LNCaP clone FGC (cell line): ENCODE measurements around the gene KLK4.

Source experiments
- DNase-seq: peaks from one replicate; pipeline ENCODE4 v3.0.0-alpha.2; 2011; ENCODE audit warnings: low read depth
- H3K4me3 ChIP-seq: 2 replicates; pipeline ENCODE4 v1.5.1; 2011; ENCODE audit warnings: mild to moderate bottlenecking, low read depth, low read length, control low read depth
- TF ChIP-seq, protein P1 (sequence below): IDR thresholded peaks from 2 replicates; pipeline ENCODE4 v1.5.1; 2012; ENCODE audit warnings: mild to moderate bottlenecking; ENCODE audit not compliant: control insufficient read depth, insufficient read depth; ENCODE audit errors: extremely low read depth

KLK4 gene

GRCh38 chr19:50880241-50880640 is 31.0 kb downstream of the KLK4 start:
- H3K4me3 ChIP-seq, result no peak overlapping the region
- no peak for DNase-seq
- TF ChIP-seq, protein P1, sequence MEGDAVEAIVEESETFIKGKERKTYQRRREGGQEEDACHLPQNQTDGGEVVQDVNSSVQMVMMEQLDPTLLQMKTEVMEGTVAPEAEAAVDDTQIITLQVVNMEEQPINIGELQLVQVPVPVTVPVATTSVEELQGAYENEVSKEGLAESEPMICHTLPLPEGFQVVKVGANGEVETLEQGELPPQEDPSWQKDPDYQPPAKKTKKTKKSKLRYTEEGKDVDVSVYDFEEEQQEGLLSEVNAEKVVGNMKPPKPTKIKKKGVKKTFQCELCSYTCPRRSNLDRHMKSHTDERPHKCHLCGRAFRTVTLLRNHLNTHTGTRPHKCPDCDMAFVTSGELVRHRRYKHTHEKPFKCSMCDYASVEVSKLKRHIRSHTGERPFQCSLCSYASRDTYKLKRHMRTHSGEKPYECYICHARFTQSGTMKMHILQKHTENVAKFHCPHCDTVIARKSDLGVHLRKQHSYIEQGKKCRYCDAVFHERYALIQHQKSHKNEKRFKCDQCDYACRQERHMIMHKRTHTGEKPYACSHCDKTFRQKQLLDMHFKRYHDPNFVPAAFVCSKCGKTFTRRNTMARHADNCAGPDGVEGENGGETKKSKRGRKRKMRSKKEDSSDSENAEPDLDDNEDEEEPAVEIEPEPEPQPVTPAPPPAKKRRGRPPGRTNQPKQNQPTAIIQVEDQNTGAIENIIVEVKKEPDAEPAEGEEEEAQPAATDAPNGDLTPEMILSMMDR, result no peak

- no peak for DNase-seq
- no peak overlapping the region for H3K4me3 ChIP-seq
- TF ChIP-seq, protein P1, result no peak
Observed at GRCh38 chr19:50878851-50879250, 32.3 kb downstream of the KLK4 start.

GRCh38 chr19:50877338-50877737 is 33.9 kb downstream of the KLK4 start:
- no peak for DNase-seq
- TF ChIP-seq, protein P1, result no peak
- H3K4me3 ChIP-seq, result no peak overlapping the region

DNA sequence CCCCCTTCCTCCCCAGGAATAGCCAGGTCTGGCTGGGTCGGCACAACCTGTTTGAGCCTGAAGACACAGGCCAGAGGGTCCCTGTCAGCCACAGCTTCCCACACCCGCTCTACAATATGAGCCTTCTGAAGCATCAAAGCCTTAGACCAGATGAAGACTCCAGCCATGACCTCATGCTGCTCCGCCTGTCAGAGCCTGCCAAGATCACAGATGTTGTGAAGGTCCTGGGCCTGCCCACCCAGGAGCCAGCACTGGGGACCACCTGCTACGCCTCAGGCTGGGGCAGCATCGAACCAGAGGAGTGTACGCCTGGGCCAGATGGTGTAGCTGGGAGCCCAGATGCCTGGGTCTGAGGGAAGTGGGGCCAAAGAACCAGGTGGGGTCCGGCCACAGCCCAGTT is 34.7 kb downstream of the KLK4 start:
- DNase-seq, result no peak
- peak overlapping the region; percentile 59 for H3K4me3 ChIP-seq
- TF ChIP-seq, protein P1, result no peak

- DNase-seq, result no peak
- TF ChIP-seq, protein P1, result no peak
- peak overlapping the region; percentile 59 for H3K4me3 ChIP-seq
Observed at GRCh38 chr19:50875795-50876422, 35.3 kb downstream of the KLK4 start.

GRCh38 chr19:50874211-50874610 is 37.0 kb downstream of the KLK4 start:
- H3K4me3 ChIP-seq, result peak overlapping the region; percentile 59
- TF ChIP-seq, protein P1, result no peak
- no peak for DNase-seq

GRCh38 chr19:50873056-50873455 is 38.1 kb downstream of the KLK4 start, which contains the start of gene KLK2:
TSS of gene KLK2 (plus strand) at chr19:50873439. CDS start at chr19:50873474, 35 bp downstream.
- TF ChIP-seq, protein P1, result no peak
- H3K4me3 ChIP-seq, result peak within 1 kb of the TSS; percentile 59
- DNase-seq, result peak; percentile 100
